ENCODE results near the gene OSBPL8. TPM values are rescaled to one million over a fixed set of nuclear protein-coding genes. Genes with fewer than 3 reads are reported as not detected.

OSBPL8 gene
- total RNA-seq, 1 donor from 2014 or later, result 119 TPM

- FAIRE-seq (no peak), DNase-seq (ENCODE audit: low read depth) (no peak)
- H3K27me3 ChIP-seq (ENCODE audit: insufficient read depth, low read length), result no peaks in the 10 kb centered on the region
- H2AFZ ChIP-seq (ENCODE audit: low read depth, low read length), result no peak overlapping the region
- no peak overlapping the region for H3K9ac ChIP-seq (ENCODE audit: low read length)
- no peak for TF ChIP-seq CTCF (IDR thresholded peaks at IDR 0.05; ENCODE audit: insufficient read depth, low read depth, low read length)
- no peak for TF ChIP-seq EZH2 (IDR thresholded peaks at IDR 0.05; ENCODE audit: insufficient read depth, low read length)
- Mint-ChIP-seq H3K36me3 (ENCODE audit: low read depth, unreplicated experiment) (peaks cover 8% of the 10 kb centered on the region), H3K9me3 (ENCODE audit: unreplicated experiment) (peaks cover 10% of the 10 kb centered on the region), H3K27ac (ENCODE audit: unreplicated experiment) (peak overlapping the region; percentile 53), H3K4me1 (ENCODE audit: low read depth, unreplicated experiment) (peaks cover under 1% of the 10 kb centered on the region), H3K27me3 (ENCODE audit: low read depth, unreplicated experiment) (no peaks in the 10 kb centered on the region), H3K4me3 (ENCODE audit: unreplicated experiment) (no peak overlapping the region)
- H3K4me3 ChIP-seq (ENCODE audit: insufficient read depth, low read depth, low read length), result no peak overlapping the region
- peaks cover 6% of the 10 kb centered on the region for H3K9me3 ChIP-seq (ENCODE audit: insufficient read depth, low read depth, low read length)
- peaks cover 67% of the 10 kb centered on the region for H3K79me2 ChIP-seq (ENCODE audit: insufficient read depth, low read length)
- peaks cover 7% of the 10 kb centered on the region for H4K20me1 ChIP-seq (ENCODE audit: insufficient read depth, low read length)
- no peak overlapping the region for H3K27ac ChIP-seq (ENCODE audit: low read depth, low read length)
- H3K36me3 ChIP-seq (ENCODE audit: insufficient read depth, low read length), result no peaks in the 10 kb centered on the region
- no peak overlapping the region for H3K4me2 ChIP-seq (ENCODE audit: low read length)
- no peaks in the 10 kb centered on the region for H3K4me1 ChIP-seq (ENCODE audit: insufficient read depth, low read length)
Observed at GRCh38 chr12:76428117-76428516, 131.5 kb downstream of the OSBPL8 start.

- Histone ChIP-seq H3K27me3 (ENCODE audit: insufficient read depth, low read length) (no peaks in the 10 kb centered on the region), H3K79me2 (ENCODE audit: insufficient read depth, low read length) (peaks cover 69% of the 10 kb centered on the region), H4K20me1 (ENCODE audit: insufficient read depth, low read length) (peaks cover 7% of the 10 kb centered on the region), H3K9ac (ENCODE audit: low read length) (no peak overlapping the region), H3K4me2 (ENCODE audit: low read length) (no peak overlapping the region), H3K36me3 (ENCODE audit: insufficient read depth, low read length) (no peaks in the 10 kb centered on the region), H3K27ac (ENCODE audit: low read depth, low read length) (no peak overlapping the region), H3K4me1 (ENCODE audit: insufficient read depth, low read length) (no peaks in the 10 kb centered on the region), H2AFZ (ENCODE audit: low read depth, low read length) (no peak overlapping the region), H3K9me3 (ENCODE audit: insufficient read depth, low read depth, low read length) (peaks cover 6% of the 10 kb centered on the region), H3K4me3 (ENCODE audit: insufficient read depth, low read depth, low read length) (no peak overlapping the region)
- Mint-ChIP-seq H3K9me3 (ENCODE audit: unreplicated experiment) (peaks cover 10% of the 10 kb centered on the region), H3K36me3 (ENCODE audit: low read depth, unreplicated experiment) (peaks cover 6% of the 10 kb centered on the region), H3K4me1 (ENCODE audit: low read depth, unreplicated experiment) (peaks cover 9% of the 10 kb centered on the region), H3K27ac (ENCODE audit: unreplicated experiment) (no peak overlapping the region), H3K27me3 (ENCODE audit: low read depth, unreplicated experiment) (no peaks in the 10 kb centered on the region), H3K4me3 (ENCODE audit: unreplicated experiment) (no peak overlapping the region)
- no peak for TF ChIP-seq EZH2 (IDR thresholded peaks at IDR 0.05; ENCODE audit: insufficient read depth, low read length)
- TF ChIP-seq CTCF (IDR thresholded peaks at IDR 0.05; ENCODE audit: insufficient read depth, low read depth, low read length), result no peak
- DNase-seq (ENCODE audit: low read depth) (no peak), FAIRE-seq (no peak)
Observed at GRCh38 chr12:76426160-76426559, 133.4 kb downstream of the OSBPL8 start.

GRCh38 chr12:76424941-76425340, 134.6 kb downstream of the OSBPL8 start:
- peaks cover 68% of the 10 kb centered on the region for H3K79me2 ChIP-seq (ENCODE audit: insufficient read depth, low read length)

More at GRCh38 chr12:76424941-76425340, 134.6 kb downstream of the OSBPL8 start:
- Histone ChIP-seq H3K36me3 (ENCODE audit: insufficient read depth, low read length) (no peaks in the 10 kb centered on the region), H3K27ac (ENCODE audit: low read depth, low read length) (no peak overlapping the region), H3K4me1 (ENCODE audit: insufficient read depth, low read length) (no peaks in the 10 kb centered on the region), H3K9ac (ENCODE audit: low read length) (no peak overlapping the region), H3K9me3 (ENCODE audit: insufficient read depth, low read depth, low read length) (peaks cover 6% of the 10 kb centered on the region), H3K4me3 (ENCODE audit: insufficient read depth, low read depth, low read length) (no peak overlapping the region), H4K20me1 (ENCODE audit: insufficient read depth, low read length) (peaks cover 4% of the 10 kb centered on the region), H3K27me3 (ENCODE audit: insufficient read depth, low read length) (no peaks in the 10 kb centered on the region), H2AFZ (ENCODE audit: low read depth, low read length) (no peak overlapping the region), H3K4me2 (ENCODE audit: low read length) (no peak overlapping the region)
- H3K27ac Mint-ChIP-seq (ENCODE audit: unreplicated experiment), result no peak overlapping the region
- peaks cover 9% of the 10 kb centered on the region for H3K4me1 Mint-ChIP-seq (ENCODE audit: low read depth, unreplicated experiment)
- DNase-seq (ENCODE audit: low read depth), result no peak
- H3K9me3 Mint-ChIP-seq (ENCODE audit: unreplicated experiment), result peaks cover 10% of the 10 kb centered on the region
- H3K4me3 Mint-ChIP-seq (ENCODE audit: unreplicated experiment), result no peak overlapping the region
- peak; percentile 32 for FAIRE-seq
- peaks cover 6% of the 10 kb centered on the region for H3K36me3 Mint-ChIP-seq (ENCODE audit: low read depth, unreplicated experiment)
- H3K27me3 Mint-ChIP-seq (ENCODE audit: low read depth, unreplicated experiment), result no peaks in the 10 kb centered on the region
- TF ChIP-seq EZH2 (IDR thresholded peaks at IDR 0.05; ENCODE audit: insufficient read depth, low read length), result no peak
- TF ChIP-seq CTCF (IDR thresholded peaks at IDR 0.05; ENCODE audit: insufficient read depth, low read depth, low read length), result no peak

Data from astrocyte (in vitro differentiated cells and primary cell).